SKM-1 treated with dmso at 0.1 percent for 144 hours (cell line): Measurements from ENCODE around the gene IL15.
"Not testable (repeated sequence)": the region's sequence is repeated elsewhere in the genome, so short reads cannot be mapped to it uniquely, and the experiment has no call there.

Experiments used
- DNase-seq: peaks from one replicate; lab custom pipeline; 2025; ENCODE audit not compliant: unreplicated experiment; lab: John Stamatoyannopoulos, UW

Gene IL15

GRCh38 chr4:141645611-141646340, 9.4 kb downstream of the IL15 start:
- DNase-seq: no peak

- DNase-seq: no peak
Observed at GRCh38 chr4:141646969-141647368, 10.6 kb downstream of the IL15 start.

- no peak for DNase-seq
Observed at GRCh38 chr4:141647966-141648365, 11.6 kb downstream of the IL15 start.

GRCh38 chr4:141652161-141652778, 15.9 kb downstream of the IL15 start:
- DNase-seq: no peak

- DNase-seq: no peak
Observed at GRCh38 chr4:141654098-141654497, 17.7 kb downstream of the IL15 start.

- no peak for DNase-seq
Observed at GRCh38 chr4:141656031-141656430, 19.6 kb downstream of the IL15 start.

GRCh38 chr4:141657550-141658250, 21.3 kb downstream of the IL15 start:
- DNase-seq: no peak

GRCh38 chr4:141658309-141658708, 21.9 kb downstream of the IL15 start:
- no peak for DNase-seq

- no peak for DNase-seq
Observed at GRCh38 chr4:141659539-141659938, 23.2 kb downstream of the IL15 start.

- no peak for DNase-seq
Observed at GRCh38 chr4:141660880-141661279, 24.5 kb downstream of the IL15 start.

GRCh38 chr4:141668200-141668910, 32.0 kb downstream of the IL15 start:
- DNase-seq: no peak

GRCh38 chr4:141669501-141669900, 33.1 kb downstream of the IL15 start:
- no peak for DNase-seq

- no peak for DNase-seq
Observed at GRCh38 chr4:141675384-141675783, 39.0 kb downstream of the IL15 start.

- DNase-seq: no peak
Observed at GRCh38 chr4:141676087-141676670, 39.8 kb downstream of the IL15 start.

- DNase-seq: no peak
Observed at GRCh38 chr4:141680060-141680459, 43.7 kb downstream of the IL15 start.

GRCh38 chr4:141684785-141685184, 48.4 kb downstream of the IL15 start:
- DNase-seq: no peak

- DNase-seq: no peak
Observed at GRCh38 chr4:141686146-141686775, 49.9 kb downstream of the IL15 start.

GRCh38 chr4:141686879-141687278, 50.5 kb downstream of the IL15 start:
- DNase-seq: no peak

- DNase-seq: not testable (repeated sequence)
Observed at GRCh38 chr4:141689726-141690296, 53.4 kb downstream of the IL15 start.

- not testable (repeated sequence) for DNase-seq
Observed at GRCh38 chr4:141691247-141691646, 54.9 kb downstream of the IL15 start.
